Measurements from ENCODE around the gene TIMM29. TPM values are rescaled to one million over a fixed set of nuclear protein-coding genes. Genes with fewer than 3 reads are reported as not detected.

Gene TIMM29
- total and polyA plus RNA-seq, 9 of the 15 experiments (the other 6 are each of a cell fraction or from before 2014, with no cell fraction given) = 2.4 to 29.4 (median 16.3) TPM

- H3K9me1 ChIP-seq (ENCODE audit: control insufficient read depth, insufficient read depth, low read length) = no peaks in the 10 kb centered on the region
- WGBS (ENCODE audit: insufficient coverage, low coverage, missing lambda C conversion rate) = 71% methylated on average over 7 of the region's 7 CpGs
- no peak overlapping the region for H3K4me3 ChIP-seq
- H3K36me3 ChIP-seq (ENCODE audit: control insufficient read depth, insufficient read depth, low read length) = peaks cover 6% of the 10 kb centered on the region; the same call in 1 of the 3 replicates
- H3K4me2 ChIP-seq (ENCODE audit: insufficient read depth, low read length) = no peak overlapping the region
- no peak overlapping the region for H2AFZ ChIP-seq (ENCODE audit: low read depth, low read length)
- H3K27me3 ChIP-seq (ENCODE audit: control insufficient read depth in 2 of 2, insufficient read depth in 2 of 2, low read length in 2 of 2) = no peaks in the 10 kb centered on the region
- ATAC-seq = no peak
- ChIA-PET POLR2A (interaction anchor here (1.2 to 1.7 kb wide), 2 partner anchors 8 to 10 kb away, joined by 3 to 6 read pairs; no protein-coding TSS in a partner anchor), CTCF (ENCODE audit: low intra/inter-chr PET ratio) (interaction anchor here (0.6 kb wide), 2 partner anchors 14 to 143 kb away, joined by 3 to 4 read pairs; no protein-coding TSS in a partner anchor)
- H3K4me1 ChIP-seq (replicated peaks in 1 of 2; ENCODE audit: control insufficient read depth in 2 of 2, insufficient read depth in 2 of 2, low read length in 2 of 2) = peaks cover 0 to 46% of the 10 kb centered on the region in 2 experiments; a peak in 2 of 5 replicates
- H3K79me2 ChIP-seq (ENCODE audit: control insufficient read depth, insufficient read depth, low read length) = peaks cover 59% of the 10 kb centered on the region
- peaks cover 9% of the 10 kb centered on the region; the same call in 1 of the 2 replicates for H4K20me1 ChIP-seq (replicated peaks; ENCODE audit: control insufficient read depth, insufficient read depth, low read length)
- intact Hi-C loops (cut with micrococcal nuclease) = no loop called here
- no peak for FAIRE-seq
- BruUV-seq (replicated peaks) = no TSS peak
- H3K9me3 ChIP-seq (replicated peaks; ENCODE audit: control insufficient read depth, insufficient read depth, low read depth, low read length) = no peaks in the 10 kb centered on the region
- H3K27ac ChIP-seq (ENCODE audit: extremely low read depth, low read depth, low read length) = no peak overlapping the region
- H3K9ac ChIP-seq (ENCODE audit: insufficient read depth in 1 of 2, low read depth in 2 of 2, low read length in 2 of 2) = peak overlapping the region in 1 of 2 experiments; percentile 18; a peak in 1 of 4 replicates
- no peak for DNase-seq (ENCODE audit: extremely low read depth in 1 of 4, low spot score in 3 of 4)
- in situ Hi-C loops (cut with MboI) = no loop called here
- 0 out of 2 replicates have a peak, but pooled peaks have one; percentile 42 for TF ChIP-seq HDAC2 (IDR thresholded peaks at IDR 0.05)
- TF ChIP-seq SMAD4 (CRISPR knock-in tag; conservative IDR thresholded peaks at IDR 0.05) = no peak
- no peak for TF ChIP-seq KLF10 (CRISPR knock-in tag; IDR thresholded peaks at IDR 0.05)
- TF ChIP-seq, protein P1, sequence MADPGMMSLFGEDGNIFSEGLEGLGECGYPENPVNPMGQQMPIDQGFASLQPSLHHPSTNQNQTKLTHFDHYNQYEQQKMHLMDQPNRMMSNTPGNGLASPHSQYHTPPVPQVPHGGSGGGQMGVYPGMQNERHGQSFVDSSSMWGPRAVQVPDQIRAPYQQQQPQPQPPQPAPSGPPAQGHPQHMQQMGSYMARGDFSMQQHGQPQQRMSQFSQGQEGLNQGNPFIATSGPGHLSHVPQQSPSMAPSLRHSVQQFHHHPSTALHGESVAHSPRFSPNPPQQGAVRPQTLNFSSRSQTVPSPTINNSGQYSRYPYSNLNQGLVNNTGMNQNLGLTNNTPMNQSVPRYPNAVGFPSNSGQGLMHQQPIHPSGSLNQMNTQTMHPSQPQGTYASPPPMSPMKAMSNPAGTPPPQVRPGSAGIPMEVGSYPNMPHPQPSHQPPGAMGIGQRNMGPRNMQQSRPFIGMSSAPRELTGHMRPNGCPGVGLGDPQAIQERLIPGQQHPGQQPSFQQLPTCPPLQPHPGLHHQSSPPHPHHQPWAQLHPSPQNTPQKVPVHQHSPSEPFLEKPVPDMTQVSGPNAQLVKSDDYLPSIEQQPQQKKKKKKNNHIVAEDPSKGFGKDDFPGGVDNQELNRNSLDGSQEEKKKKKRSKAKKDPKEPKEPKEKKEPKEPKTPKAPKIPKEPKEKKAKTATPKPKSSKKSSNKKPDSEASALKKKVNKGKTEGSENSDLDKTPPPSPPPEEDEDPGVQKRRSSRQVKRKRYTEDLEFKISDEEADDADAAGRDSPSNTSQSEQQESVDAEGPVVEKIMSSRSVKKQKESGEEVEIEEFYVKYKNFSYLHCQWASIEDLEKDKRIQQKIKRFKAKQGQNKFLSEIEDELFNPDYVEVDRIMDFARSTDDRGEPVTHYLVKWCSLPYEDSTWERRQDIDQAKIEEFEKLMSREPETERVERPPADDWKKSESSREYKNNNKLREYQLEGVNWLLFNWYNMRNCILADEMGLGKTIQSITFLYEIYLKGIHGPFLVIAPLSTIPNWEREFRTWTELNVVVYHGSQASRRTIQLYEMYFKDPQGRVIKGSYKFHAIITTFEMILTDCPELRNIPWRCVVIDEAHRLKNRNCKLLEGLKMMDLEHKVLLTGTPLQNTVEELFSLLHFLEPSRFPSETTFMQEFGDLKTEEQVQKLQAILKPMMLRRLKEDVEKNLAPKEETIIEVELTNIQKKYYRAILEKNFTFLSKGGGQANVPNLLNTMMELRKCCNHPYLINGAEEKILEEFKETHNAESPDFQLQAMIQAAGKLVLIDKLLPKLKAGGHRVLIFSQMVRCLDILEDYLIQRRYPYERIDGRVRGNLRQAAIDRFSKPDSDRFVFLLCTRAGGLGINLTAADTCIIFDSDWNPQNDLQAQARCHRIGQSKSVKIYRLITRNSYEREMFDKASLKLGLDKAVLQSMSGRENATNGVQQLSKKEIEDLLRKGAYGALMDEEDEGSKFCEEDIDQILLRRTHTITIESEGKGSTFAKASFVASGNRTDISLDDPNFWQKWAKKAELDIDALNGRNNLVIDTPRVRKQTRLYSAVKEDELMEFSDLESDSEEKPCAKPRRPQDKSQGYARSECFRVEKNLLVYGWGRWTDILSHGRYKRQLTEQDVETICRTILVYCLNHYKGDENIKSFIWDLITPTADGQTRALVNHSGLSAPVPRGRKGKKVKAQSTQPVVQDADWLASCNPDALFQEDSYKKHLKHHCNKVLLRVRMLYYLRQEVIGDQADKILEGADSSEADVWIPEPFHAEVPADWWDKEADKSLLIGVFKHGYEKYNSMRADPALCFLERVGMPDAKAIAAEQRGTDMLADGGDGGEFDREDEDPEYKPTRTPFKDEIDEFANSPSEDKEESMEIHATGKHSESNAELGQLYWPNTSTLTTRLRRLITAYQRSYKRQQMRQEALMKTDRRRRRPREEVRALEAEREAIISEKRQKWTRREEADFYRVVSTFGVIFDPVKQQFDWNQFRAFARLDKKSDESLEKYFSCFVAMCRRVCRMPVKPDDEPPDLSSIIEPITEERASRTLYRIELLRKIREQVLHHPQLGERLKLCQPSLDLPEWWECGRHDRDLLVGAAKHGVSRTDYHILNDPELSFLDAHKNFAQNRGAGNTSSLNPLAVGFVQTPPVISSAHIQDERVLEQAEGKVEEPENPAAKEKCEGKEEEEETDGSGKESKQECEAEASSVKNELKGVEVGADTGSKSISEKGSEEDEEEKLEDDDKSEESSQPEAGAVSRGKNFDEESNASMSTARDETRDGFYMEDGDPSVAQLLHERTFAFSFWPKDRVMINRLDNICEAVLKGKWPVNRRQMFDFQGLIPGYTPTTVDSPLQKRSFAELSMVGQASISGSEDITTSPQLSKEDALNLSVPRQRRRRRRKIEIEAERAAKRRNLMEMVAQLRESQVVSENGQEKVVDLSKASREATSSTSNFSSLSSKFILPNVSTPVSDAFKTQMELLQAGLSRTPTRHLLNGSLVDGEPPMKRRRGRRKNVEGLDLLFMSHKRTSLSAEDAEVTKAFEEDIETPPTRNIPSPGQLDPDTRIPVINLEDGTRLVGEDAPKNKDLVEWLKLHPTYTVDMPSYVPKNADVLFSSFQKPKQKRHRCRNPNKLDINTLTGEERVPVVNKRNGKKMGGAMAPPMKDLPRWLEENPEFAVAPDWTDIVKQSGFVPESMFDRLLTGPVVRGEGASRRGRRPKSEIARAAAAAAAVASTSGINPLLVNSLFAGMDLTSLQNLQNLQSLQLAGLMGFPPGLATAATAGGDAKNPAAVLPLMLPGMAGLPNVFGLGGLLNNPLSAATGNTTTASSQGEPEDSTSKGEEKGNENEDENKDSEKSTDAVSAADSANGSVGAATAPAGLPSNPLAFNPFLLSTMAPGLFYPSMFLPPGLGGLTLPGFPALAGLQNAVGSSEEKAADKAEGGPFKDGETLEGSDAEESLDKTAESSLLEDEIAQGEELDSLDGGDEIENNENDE (IDR thresholded peaks at IDR 0.05; ENCODE audit: low read depth, low read length) = no peak
- no peak for TF ChIP-seq HDAC8 (tag; IDR thresholded peaks at IDR 0.05)
- no peak for TF ChIP-seq CCNT2 (IDR thresholded peaks at IDR 0.05; ENCODE audit: borderline replicate concordance, extremely low read depth, insufficient read length, low read depth, low read length)
- no peak for TF ChIP-seq C11orf30 (IDR thresholded peaks at IDR 0.05; ENCODE audit: low read depth)
- peak; percentile 60 to 71; a peak in 3 of 4 replicates for TF ChIP-seq KDM1A (IDR thresholded peaks at IDR 0.05)
- no peak for TF ChIP-seq POLR3G (IDR thresholded peaks at IDR 0.05; ENCODE audit: extremely low read depth, insufficient read length, insufficient replicate concordance)
- TF ChIP-seq MTA2 (IDR thresholded peaks at IDR 0.05; ENCODE audit: low read depth) = no peak
- no peak for TF ChIP-seq NFIX (CRISPR knock-in tag; IDR thresholded peaks at IDR 0.05; ENCODE audit: low read depth)
These were observed 31.6 kb upstream of the TIMM29 start for GRCh38 chr19:10896851-10897526.

All from K562 (cell line).